ENCODE measurements around the gene SCT.

SCT gene

DNA sequence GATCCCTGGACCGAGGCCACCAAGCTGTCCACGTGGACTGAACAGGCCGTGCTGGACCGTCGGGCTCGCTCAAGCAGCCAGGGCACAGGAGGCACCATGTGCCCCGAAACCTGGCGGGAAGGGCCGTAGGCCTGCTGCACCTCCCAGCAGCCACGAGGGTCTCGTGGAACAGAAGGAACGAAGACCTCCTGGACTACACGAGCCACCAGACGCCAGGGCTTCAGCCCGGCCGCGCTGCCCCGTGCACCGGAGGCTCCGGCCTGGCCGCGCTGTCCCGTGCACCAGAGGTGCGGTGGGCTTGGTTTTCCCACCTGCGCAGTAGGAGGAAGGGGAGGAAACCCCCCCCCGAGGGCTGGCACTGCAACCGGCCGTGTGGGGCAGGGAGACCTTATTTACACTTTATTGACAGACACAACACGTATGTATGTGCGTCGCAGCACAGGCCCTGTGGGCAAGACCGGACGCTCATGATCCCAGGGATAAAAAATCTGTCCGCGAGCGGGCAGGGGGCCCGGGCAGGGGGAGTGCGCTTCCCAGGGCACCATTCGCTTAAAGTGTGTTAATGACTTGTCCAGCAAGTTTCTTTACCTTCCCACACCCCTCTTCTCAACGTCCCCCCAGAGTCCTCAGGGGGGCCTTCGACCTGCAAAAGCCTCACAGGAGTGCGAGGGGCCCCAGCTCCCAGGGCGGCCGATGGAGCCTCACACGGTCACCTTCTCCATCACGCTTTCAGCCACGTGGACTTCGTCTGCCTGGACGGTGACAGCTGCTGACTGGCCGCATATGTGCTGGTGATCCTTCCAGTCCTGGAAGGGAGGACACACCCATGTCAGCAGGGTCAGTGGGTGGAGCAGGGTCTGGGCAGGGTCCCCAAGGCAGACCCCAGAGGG is 17.1 kb upstream of the SCT start:
- Histone ChIP-seq H3K27me3 (ENCODE audit: control insufficient read depth, insufficient read depth, low read length) (no peaks in the 10 kb centered on the region), H3K4me3 (ENCODE audit: low read depth, low read length) (no peak overlapping the region), H3K36me3 (ENCODE audit: control insufficient read depth, insufficient read depth, low read length) (no peaks in the 10 kb centered on the region), H3K9ac (no peak overlapping the region), H3K79me2 (no peaks in the 10 kb centered on the region), H3K27ac (no peak overlapping the region), H3K9me3 (ENCODE audit: control insufficient read depth, low read length) (no peaks in the 10 kb centered on the region), H3K4me2 (ENCODE audit: low read length) (no peak overlapping the region), H2AFZ (no peak overlapping the region), H3K4me1 (no peaks in the 10 kb centered on the region)
- TF ChIP-seq, protein P1, sequence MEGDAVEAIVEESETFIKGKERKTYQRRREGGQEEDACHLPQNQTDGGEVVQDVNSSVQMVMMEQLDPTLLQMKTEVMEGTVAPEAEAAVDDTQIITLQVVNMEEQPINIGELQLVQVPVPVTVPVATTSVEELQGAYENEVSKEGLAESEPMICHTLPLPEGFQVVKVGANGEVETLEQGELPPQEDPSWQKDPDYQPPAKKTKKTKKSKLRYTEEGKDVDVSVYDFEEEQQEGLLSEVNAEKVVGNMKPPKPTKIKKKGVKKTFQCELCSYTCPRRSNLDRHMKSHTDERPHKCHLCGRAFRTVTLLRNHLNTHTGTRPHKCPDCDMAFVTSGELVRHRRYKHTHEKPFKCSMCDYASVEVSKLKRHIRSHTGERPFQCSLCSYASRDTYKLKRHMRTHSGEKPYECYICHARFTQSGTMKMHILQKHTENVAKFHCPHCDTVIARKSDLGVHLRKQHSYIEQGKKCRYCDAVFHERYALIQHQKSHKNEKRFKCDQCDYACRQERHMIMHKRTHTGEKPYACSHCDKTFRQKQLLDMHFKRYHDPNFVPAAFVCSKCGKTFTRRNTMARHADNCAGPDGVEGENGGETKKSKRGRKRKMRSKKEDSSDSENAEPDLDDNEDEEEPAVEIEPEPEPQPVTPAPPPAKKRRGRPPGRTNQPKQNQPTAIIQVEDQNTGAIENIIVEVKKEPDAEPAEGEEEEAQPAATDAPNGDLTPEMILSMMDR (IDR thresholded peaks at IDR 0.05), result no peak

DNA sequence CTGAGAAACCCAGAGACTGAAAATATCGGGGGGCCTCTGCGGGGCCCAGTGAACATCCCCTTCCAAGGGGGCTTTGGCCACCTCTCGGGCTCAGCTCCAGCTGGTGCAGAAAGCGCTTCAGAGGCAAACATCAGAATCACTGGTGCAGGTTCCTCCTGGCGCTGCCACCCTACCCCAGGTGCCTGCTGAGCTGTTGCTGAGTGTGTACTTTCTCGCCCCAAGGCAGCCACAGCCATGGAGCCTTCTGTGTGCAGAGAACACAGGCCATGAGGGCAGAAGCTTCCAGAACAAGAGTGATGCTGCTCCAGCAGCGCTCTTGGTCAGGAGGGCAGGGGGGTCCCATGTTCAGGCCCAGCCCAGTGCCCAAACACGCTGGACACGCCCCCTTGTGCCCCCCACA is 16.4 kb upstream of the SCT start:
- Histone ChIP-seq H3K9ac (no peak overlapping the region), H3K27ac (no peak overlapping the region), H3K79me2 (no peaks in the 10 kb centered on the region), H2AFZ (no peak overlapping the region), H3K4me2 (ENCODE audit: low read length) (no peak overlapping the region), H3K36me3 (ENCODE audit: control insufficient read depth, insufficient read depth, low read length) (no peaks in the 10 kb centered on the region), H3K4me1 (no peaks in the 10 kb centered on the region), H3K4me3 (ENCODE audit: low read depth, low read length) (no peak overlapping the region), H3K27me3 (ENCODE audit: control insufficient read depth, insufficient read depth, low read length) (no peaks in the 10 kb centered on the region), H3K9me3 (ENCODE audit: control insufficient read depth, low read length) (no peaks in the 10 kb centered on the region)
- TF ChIP-seq, protein P1 (IDR thresholded peaks at IDR 0.05), result no peak

DNA sequence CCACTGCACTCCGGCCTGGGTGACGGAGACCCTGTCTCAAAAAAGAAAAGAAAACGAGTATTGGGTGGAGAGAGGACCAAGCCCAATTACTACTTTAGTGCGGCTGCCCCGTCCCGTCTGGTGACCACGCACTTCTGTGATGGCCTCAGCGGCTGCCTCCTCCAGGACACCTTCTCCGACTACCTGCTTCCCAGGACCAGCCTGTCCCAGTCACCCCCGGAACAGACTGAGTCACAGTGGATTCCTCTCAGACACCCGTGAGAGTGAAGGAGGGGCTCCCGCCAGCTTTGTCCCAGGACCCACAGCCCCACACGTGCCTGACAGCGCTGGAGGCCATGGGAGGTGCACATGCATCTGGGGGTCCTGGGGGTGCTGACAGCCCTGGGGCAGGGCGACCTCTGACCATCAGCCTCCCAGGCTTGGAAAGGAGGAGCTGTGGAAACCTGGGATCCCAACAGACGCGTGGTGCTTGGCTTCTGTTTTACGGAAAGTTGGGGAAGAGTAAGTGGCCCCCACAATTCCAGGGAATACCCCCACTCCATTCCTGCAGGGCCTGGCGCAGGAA is 14.9 kb upstream of the SCT start:
- Histone ChIP-seq H2AFZ (no peak overlapping the region), H3K9ac (no peak overlapping the region), H3K27ac (no peak overlapping the region), H3K9me3 (ENCODE audit: control insufficient read depth, low read length) (no peaks in the 10 kb centered on the region), H3K4me2 (ENCODE audit: low read length) (no peak overlapping the region), H3K36me3 (ENCODE audit: control insufficient read depth, insufficient read depth, low read length) (no peaks in the 10 kb centered on the region), H3K27me3 (ENCODE audit: control insufficient read depth, insufficient read depth, low read length) (no peaks in the 10 kb centered on the region), H3K4me3 (ENCODE audit: low read depth, low read length) (no peak overlapping the region), H3K4me1 (no peaks in the 10 kb centered on the region), H3K79me2 (no peaks in the 10 kb centered on the region)
- TF ChIP-seq, protein P1 (IDR thresholded peaks at IDR 0.05), result no peak

DNA sequence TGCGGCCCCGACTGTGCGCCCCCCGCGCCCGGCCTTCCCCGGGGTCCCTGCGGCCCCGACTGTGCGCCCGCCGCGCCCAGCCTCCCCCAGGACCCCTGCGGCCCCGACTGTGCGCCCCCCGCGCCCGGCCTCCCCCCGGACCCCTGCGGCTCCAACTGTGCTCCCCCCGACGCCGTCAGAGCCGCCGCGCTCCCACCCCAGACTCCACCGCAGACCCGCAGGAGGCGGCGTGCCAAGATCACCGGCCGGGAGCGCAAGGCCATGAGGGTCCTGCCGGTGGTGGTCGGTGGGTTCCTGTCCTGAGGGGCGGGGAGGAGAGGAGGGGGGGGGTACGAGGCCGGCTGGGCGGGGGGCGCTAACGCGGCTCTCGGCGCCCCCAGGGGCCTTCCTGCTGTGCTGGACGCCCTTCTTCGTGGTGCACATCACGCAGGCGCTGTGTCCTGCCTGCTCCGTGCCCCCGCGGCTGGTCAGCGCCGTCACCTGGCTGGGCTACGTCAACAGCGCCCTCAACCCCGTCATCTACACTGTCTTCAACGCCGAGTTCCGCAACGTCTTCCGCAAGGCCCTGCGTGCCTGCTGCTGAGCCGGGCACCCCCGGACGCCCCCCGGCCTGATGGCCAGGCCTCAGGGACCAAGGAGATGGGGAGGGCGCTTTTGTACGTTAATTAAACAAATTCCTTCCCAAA is 13.2 kb upstream of the SCT start:
- Histone ChIP-seq H3K79me2 (no peaks in the 10 kb centered on the region), H3K4me1 (no peaks in the 10 kb centered on the region), H2AFZ (no peak overlapping the region), H3K27ac (no peak overlapping the region), H3K27me3 (ENCODE audit: control insufficient read depth, insufficient read depth, low read length) (no peaks in the 10 kb centered on the region), H3K4me2 (ENCODE audit: low read length) (no peak overlapping the region), H3K36me3 (ENCODE audit: control insufficient read depth, insufficient read depth, low read length) (no peaks in the 10 kb centered on the region), H3K4me3 (ENCODE audit: low read depth, low read length) (no peak overlapping the region), H3K9me3 (ENCODE audit: control insufficient read depth, low read length) (no peaks in the 10 kb centered on the region), H3K9ac (no peak overlapping the region)
- TF ChIP-seq, protein P1 (IDR thresholded peaks at IDR 0.05), result no peak

Data from parathyroid adenoma (tissue), 2 donors.